ENCODE measurements around the gene TOGARAM1. TPM values are rescaled to one million over a fixed set of nuclear protein-coding genes. Genes with fewer than 3 reads are reported as not detected.

Gene TOGARAM1
- total and polyA plus RNA-seq, 2 experiments from 2014 or later = 10.5 to 12.2 TPM

DNA sequence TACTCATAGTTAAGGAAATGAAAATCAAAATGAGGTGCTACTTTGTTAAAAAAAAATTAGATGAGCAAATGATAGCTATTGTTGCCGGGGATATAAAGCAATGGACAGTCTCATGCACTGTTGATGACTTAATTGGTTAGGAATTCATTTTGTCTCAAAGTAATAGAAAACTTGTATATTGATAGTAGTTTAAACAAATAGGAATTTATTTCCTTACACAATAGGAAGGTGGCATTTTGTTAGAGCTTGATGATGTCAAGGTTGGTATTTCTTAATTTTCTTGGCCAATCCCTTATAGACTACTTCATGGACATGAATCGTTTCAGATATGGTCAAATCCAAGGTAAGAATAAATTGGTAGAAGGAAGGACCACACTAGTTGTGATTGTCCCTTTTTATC is 129.7 kb downstream of the TOGARAM1 start:
- Histone ChIP-seq H3K4me3 (no peak overlapping the region), H3K27me3 (replicated peaks; ENCODE audit: insufficient read depth) (no peaks in the 10 kb centered on the region), H3K27ac (peak overlapping the region; percentile 20; the same call in 1 of the 2 replicates), H3K9me3 (ENCODE audit: low read depth) (no peaks in the 10 kb centered on the region), H3K9me2 (ENCODE audit: insufficient read depth) (no peaks in the 10 kb centered on the region), H4K20me1 (ENCODE audit: insufficient read depth) (peaks cover 33% of the 10 kb centered on the region), H3K9ac (no peak overlapping the region), H2AFZ (no peak overlapping the region), H3K36me3 (ENCODE audit: low read depth) (peaks cover 17% of the 10 kb centered on the region), H3K4me2 (ENCODE audit: unreplicated experiment) (peak overlapping the region; percentile 33), H3F3A (ENCODE audit: insufficient read depth) (peaks cover 40% of the 10 kb centered on the region), H3K79me2 (ENCODE audit: insufficient read depth) (peaks cover 99% of the 10 kb centered on the region), H3K4me1 (ENCODE audit: insufficient read depth) (peaks cover 36% of the 10 kb centered on the region)
- 60 to 64% methylated on average over 2 of the region's 2 CpGs for WGBS, 2 experiments (ENCODE audit: low coverage in 1 of 2, low lambda C conversion rate in 2 of 2, missing lambda C conversion rate in 2 of 2)
- peak; percentile 56 for DNase-seq
- in situ Hi-C loops (cut with MboI) = no loop called here
- TF ChIP-seq EZH2phosphoT487 (IDR thresholded peaks at IDR 0.05; ENCODE audit: insufficient read depth, low read depth) (no peak), EZH2 (IDR thresholded peaks at IDR 0.05; ENCODE audit: insufficient read depth, poor library complexity, severe bottlenecking) (no peak)

DNA sequence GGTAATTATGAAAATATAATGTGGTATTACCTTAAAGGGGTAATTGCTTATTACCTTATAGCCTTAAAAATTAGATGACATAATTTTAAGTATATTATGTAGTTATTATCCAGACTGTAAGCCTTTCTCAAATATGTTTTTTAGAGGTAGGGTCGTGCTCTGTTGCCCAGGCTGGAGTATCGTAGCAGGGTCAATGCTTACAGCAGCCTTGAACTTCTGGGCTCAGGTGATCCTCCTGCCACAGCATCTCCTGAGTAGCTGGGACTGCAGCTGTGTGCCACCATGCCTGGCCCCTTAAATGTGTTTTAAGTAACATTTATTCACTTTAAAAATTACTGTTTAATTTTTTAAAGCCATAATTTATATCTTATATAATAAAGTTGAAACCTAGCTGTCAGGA is 132.3 kb downstream of the TOGARAM1 start:
- Histone ChIP-seq H3K9me2 (ENCODE audit: insufficient read depth) (no peaks in the 10 kb centered on the region), H3K9me3 (ENCODE audit: low read depth) (no peaks in the 10 kb centered on the region), H3K9ac (no peak overlapping the region), H3K4me2 (ENCODE audit: unreplicated experiment) (no peak overlapping the region), H4K20me1 (ENCODE audit: insufficient read depth) (peaks cover 13% of the 10 kb centered on the region), H3K36me3 (ENCODE audit: low read depth) (peaks cover 39% of the 10 kb centered on the region), H3K4me1 (ENCODE audit: insufficient read depth) (peaks cover 30% of the 10 kb centered on the region), H3K27me3 (replicated peaks; ENCODE audit: insufficient read depth) (no peaks in the 10 kb centered on the region), H2AFZ (no peak overlapping the region), H3K4me3 (no peak overlapping the region), H3K79me2 (ENCODE audit: insufficient read depth) (peaks cover 96% of the 10 kb centered on the region), H3K27ac (no peak overlapping the region), H3F3A (ENCODE audit: insufficient read depth) (peaks cover 36% of the 10 kb centered on the region)
- TF ChIP-seq EZH2phosphoT487 (IDR thresholded peaks at IDR 0.05; ENCODE audit: insufficient read depth, low read depth) (no peak), EZH2 (IDR thresholded peaks at IDR 0.05; ENCODE audit: insufficient read depth, poor library complexity, severe bottlenecking) (no peak)
- no peak for DNase-seq
- in situ Hi-C loops (cut with MboI) = no loop called here
- WGBS, 2 experiments (ENCODE audit: low coverage in 1 of 2, low lambda C conversion rate in 2 of 2, missing lambda C conversion rate in 2 of 2) = 94% methylated on average over 2 of the region's 2 CpGs

DNA sequence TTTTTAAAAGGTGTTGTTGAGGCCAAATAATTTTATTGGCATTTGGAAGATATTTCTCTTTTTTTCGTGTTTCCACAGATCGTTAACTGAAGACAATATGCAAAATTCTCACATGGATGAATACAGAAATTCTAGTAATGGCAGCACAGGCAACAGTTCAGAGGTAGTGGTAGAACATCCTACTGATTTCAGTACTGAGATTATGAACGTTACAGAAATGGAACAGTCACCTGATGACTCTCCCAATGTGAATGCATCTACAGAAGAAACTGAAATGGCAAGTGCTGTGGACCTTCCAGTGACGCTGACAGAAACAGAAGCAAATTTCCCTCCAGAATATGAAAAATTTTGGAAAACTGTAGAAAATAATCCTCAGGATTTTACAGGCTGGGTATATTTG is 133.2 kb downstream of the TOGARAM1 start:
- H3K27ac ChIP-seq = no peak overlapping the region
- 96 to 100% methylated on average over 4 of the region's 4 CpGs for WGBS, 2 experiments (ENCODE audit: low coverage in 1 of 2, low lambda C conversion rate in 2 of 2, missing lambda C conversion rate in 2 of 2)
- no peak overlapping the region for H2AFZ ChIP-seq
- no peaks in the 10 kb centered on the region for H3K9me2 ChIP-seq (ENCODE audit: insufficient read depth)
- H3K27me3 ChIP-seq (replicated peaks; ENCODE audit: insufficient read depth) = no peaks in the 10 kb centered on the region
- peaks cover 97% of the 10 kb centered on the region for H3K79me2 ChIP-seq (ENCODE audit: insufficient read depth)
- no peak for TF ChIP-seq EZH2phosphoT487 (IDR thresholded peaks at IDR 0.05; ENCODE audit: insufficient read depth, low read depth)
- no peak for TF ChIP-seq EZH2 (IDR thresholded peaks at IDR 0.05; ENCODE audit: insufficient read depth, poor library complexity, severe bottlenecking)
- peaks cover 46% of the 10 kb centered on the region for H3K36me3 ChIP-seq (ENCODE audit: low read depth)
- no peaks in the 10 kb centered on the region for H3K9me3 ChIP-seq (ENCODE audit: low read depth)
- H3K4me3 ChIP-seq = no peak overlapping the region
- in situ Hi-C loops (cut with MboI) = no loop called here
- H3K4me1 ChIP-seq (ENCODE audit: insufficient read depth) = peaks cover 21% of the 10 kb centered on the region
- no peak for DNase-seq
- no peak overlapping the region for H3K4me2 ChIP-seq (ENCODE audit: unreplicated experiment)
- peaks cover 6% of the 10 kb centered on the region; the same call in 1 of the 2 replicates for H4K20me1 ChIP-seq (ENCODE audit: insufficient read depth)
- no peak overlapping the region for H3K9ac ChIP-seq
- peaks cover 29% of the 10 kb centered on the region for H3F3A ChIP-seq (ENCODE audit: insufficient read depth)

DNA sequence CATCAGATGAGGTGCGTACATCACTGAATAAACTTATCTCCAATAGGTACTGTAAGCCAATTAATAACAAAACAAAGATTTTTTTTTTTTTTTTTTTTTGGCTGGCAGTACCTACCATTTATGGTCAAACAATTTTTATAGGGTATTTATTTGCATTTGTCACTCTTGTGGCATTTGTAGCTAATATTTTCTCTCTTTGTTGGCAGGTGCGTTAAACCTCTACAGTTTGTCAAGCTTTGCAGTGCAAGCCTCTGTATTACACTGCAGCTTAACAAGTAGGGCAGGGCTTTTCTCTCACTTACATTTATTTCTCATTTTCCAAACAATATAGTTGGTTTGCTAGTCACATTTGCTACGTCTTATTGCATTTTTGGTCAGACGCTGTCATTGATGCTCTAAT is 134.2 kb downstream of the TOGARAM1 start:
- Histone ChIP-seq H3K36me3 (ENCODE audit: low read depth) (peaks cover 56% of the 10 kb centered on the region), H3K27me3 (replicated peaks; ENCODE audit: insufficient read depth) (no peaks in the 10 kb centered on the region), H3K9ac (no peak overlapping the region), H3K27ac (no peak overlapping the region), H3F3A (ENCODE audit: insufficient read depth) (peaks cover 18% of the 10 kb centered on the region), H3K4me3 (no peak overlapping the region), H4K20me1 (ENCODE audit: insufficient read depth) (no peaks in the 10 kb centered on the region), H3K9me2 (ENCODE audit: insufficient read depth) (no peaks in the 10 kb centered on the region), H3K4me1 (ENCODE audit: insufficient read depth) (peaks cover 11% of the 10 kb centered on the region), H3K79me2 (ENCODE audit: insufficient read depth) (peaks cover 97% of the 10 kb centered on the region), H2AFZ (no peak overlapping the region), H3K9me3 (ENCODE audit: low read depth) (no peaks in the 10 kb centered on the region), H3K4me2 (ENCODE audit: unreplicated experiment) (no peak overlapping the region)
- 97 to 98% methylated on average over 4 of the region's 4 CpGs for WGBS, 2 experiments (ENCODE audit: low coverage in 1 of 2, low lambda C conversion rate in 2 of 2, missing lambda C conversion rate in 2 of 2)
- TF ChIP-seq EZH2 (IDR thresholded peaks at IDR 0.05; ENCODE audit: insufficient read depth, poor library complexity, severe bottlenecking) = no peak
- TF ChIP-seq EZH2phosphoT487 (IDR thresholded peaks at IDR 0.05; ENCODE audit: insufficient read depth, low read depth) = no peak
- DNase-seq = no peak
- in situ Hi-C loops (cut with MboI) = no loop called here

DNA sequence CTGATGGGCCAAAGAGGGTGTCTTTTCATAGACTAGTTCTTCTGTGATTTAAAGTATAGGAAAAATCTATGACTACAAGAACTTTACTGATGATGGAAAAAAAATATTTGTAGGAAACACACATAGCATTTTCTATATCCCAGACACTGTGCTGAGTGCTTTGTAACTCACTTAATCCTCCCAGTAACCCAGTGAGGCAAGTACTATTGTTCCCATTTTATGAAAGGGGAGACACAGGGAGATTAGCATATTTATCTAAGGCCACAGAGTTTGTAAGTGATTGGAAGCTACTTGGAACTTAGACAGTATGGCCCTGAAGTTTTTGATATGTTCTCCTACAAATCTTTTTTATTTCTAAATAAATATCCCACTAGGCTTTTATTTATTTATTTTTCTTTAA is 141.8 kb downstream of the TOGARAM1 start:
- in situ Hi-C loops (cut with MboI) = no loop called here
- H3K27me3 ChIP-seq (replicated peaks; ENCODE audit: insufficient read depth) = no peaks in the 10 kb centered on the region
- H3K27ac ChIP-seq = no peak overlapping the region
- H3K36me3 ChIP-seq (ENCODE audit: low read depth) = peaks cover 73% of the 10 kb centered on the region
- peaks cover under 1% of the 10 kb centered on the region; the same call in 1 of the 2 replicates for H3F3A ChIP-seq (ENCODE audit: insufficient read depth)
- H3K4me1 ChIP-seq (ENCODE audit: insufficient read depth) = no peaks in the 10 kb centered on the region
- TF ChIP-seq EZH2phosphoT487 (IDR thresholded peaks at IDR 0.05; ENCODE audit: insufficient read depth, low read depth) (no peak), EZH2 (IDR thresholded peaks at IDR 0.05; ENCODE audit: insufficient read depth, poor library complexity, severe bottlenecking) (no peak)
- peaks cover 74% of the 10 kb centered on the region for H3K79me2 ChIP-seq (ENCODE audit: insufficient read depth)
- DNase-seq = no peak
- H4K20me1 ChIP-seq (ENCODE audit: insufficient read depth) = no peaks in the 10 kb centered on the region
- H3K9ac ChIP-seq = no peak overlapping the region
- H3K9me3 ChIP-seq (ENCODE audit: low read depth) = no peaks in the 10 kb centered on the region
- no peak overlapping the region for H3K4me3 ChIP-seq
- no peaks in the 10 kb centered on the region for H3K9me2 ChIP-seq (ENCODE audit: insufficient read depth)
- no peak overlapping the region for H3K4me2 ChIP-seq (ENCODE audit: unreplicated experiment)
- H2AFZ ChIP-seq = no peak overlapping the region

Data from GM23248 (cell line).